ENCODE measurements around the gene METTL26.
A peak's percentile ranks its signal among the peaks of the same experiment; 100 is the strongest.

METTL26 gene

DNA sequence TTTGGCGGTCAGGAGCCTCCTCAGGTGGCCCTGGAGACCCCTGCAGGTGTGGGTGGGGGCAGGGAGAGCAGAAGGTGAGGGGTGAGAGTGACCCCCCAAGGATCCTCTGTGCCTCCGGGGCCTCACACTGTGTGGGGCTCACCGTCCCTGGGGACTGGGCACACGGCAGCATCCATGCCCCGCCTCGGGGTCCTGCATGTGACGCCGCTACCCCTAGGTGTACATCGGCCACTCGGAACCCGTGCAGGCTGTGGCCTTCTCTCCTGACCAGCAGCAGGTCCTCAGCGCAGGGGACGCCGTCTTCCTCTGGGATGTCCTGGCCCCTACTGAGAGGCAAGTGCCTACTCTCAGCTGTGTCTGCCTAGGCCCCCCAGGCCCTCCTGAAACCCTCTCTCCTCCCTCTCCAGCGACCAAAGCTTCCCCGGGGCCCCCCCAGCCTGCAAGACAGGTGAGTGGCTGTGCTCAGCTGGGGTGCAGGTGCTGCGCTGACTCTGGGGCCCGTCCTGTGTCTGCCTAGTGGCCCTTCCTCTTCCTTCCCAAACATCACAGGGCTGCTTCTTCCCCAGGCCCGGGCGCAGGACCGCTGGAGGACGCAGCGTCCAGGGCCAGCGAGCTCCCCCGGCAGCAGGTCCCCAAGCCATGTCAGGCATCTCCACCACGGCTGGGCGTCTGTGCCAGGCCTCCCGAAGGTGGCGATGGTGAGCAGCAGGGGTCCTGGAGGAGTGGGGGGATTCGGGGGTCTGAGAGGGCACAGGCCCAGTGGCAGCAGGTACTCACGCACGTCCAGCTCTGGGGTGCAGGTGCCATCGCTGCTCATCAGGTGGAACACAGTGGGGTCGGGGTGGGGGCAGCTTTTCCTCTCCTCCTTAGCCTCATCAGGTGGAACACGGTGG lies 22.8 kb upstream of the METTL26 start:
- no peak for DNase-seq

DNA sequence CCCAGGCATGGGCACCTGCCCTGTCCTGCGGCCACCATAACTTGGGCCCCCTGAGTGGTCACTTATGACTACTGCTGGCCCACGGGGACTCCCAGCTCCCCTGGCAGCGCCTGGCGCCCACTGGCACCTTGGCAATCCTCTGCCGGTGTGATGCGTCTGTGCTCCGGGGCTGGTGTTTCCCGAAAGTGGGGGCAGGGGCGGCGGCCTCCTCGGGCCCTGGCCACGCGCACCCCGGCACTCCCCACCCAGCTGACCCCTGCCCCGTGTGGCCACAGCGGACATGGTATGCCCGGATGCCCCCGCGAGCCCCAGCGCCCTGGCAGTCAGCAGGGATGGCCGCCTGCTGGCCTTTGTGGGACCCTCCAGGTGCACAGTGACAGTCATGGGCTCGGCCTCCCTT lies 21.4 kb upstream of the METTL26 start:
- no peak for DNase-seq

DNA sequence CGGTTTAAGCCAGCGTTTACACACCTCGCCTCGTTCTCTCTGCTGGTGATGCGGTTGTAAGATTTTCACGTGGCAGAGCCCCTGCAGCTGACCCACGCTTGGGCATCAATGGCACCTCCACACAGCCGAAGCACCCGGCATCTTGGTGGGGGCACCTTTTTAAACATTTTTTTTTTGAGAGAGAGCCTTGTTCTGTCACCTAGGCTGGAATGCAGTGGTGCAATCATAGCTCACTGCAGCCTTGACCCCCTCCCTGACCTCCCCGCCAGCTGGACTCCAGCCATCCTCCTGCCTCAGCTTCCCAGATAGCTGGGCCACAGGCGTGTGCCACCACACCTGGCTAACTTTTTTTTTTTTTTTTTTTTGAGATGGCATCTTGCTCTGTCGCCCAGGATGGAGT lies 17.9 kb upstream of the METTL26 start:
- no peak for DNase-seq

DNA sequence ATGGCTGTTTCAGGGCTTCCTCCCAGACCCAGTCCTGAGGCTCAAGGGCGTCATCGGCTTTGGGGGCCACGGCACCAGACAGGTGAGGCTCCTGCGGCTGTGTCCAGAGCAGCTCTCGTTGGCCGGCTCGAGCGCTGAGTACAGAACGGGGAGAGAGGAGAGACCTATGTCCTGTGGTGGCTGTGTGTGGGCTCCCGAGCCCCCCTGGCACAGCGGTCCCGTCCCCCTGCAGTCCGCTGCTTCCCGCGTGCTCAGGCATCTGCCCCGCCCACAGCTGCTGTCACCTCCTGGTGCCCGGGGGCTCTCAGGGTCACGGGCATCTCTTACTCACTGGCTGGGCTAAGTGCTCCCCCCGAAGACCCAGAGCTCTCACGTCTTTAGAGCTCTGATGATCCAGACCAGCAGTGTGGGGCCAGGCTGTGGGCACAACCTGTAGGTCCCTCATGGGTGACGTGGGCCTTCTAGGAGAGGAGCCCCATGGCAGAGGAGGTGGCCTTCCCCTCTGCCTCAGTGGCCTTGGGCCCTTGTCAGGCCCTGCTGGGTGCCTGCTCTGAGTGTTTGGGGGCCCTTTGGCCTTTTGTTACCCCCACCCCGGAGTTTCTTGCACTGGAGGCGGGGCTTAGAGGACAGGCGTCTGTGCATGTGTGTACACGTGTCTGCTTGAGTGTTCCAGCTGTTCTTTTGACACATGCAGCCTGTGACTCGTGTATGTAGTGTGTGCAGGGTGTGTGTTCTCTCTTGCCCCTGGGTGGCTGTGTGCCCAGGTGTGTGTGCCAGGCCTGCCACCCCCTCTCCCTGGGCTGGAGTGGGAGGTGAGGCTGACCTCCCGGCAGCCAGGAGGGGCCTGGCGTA lies 16.6 kb upstream of the METTL26 start:
- no peak for DNase-seq

DNA sequence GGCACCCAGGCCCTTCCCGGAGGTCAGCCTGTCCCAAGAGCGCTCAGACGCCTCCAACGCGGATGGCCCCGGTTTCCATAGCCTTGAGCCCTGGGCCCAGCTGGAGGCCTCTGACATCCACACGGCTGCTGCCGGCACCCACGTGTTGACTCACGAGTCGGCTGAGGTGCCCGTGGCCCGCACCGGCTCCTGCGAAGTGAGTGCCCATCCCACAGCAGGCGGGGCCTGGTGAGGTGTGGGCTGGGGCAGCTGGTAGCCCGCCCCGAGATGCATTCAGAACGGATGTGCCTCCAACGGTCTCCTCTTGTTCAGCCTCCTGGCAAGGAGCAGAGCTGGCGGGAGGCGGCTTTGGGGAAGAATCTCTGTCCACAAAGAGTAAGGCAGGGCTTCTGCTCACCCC lies 15.7 kb upstream of the METTL26 start:
- no peak for DNase-seq

DNA sequence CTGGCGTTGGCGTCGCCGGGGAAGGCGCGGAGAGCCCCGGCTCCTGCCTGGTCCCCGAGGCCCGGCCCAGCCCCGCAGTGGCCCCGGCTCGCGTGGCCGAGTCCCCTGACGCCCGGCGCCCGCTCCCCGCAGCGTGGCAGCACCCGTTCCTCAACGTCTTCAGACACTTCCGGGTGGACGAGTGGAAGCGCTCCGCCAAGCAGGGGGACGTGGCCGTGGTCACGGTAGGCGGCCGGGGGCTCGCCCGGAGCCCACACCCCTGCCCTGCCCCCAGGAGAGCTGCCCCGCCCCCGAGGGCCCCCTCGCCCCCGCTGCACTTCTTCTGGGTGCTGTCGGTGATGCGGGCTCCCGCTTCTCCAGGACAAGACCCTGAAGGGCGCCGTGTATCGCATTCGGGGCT lies 13.5 kb upstream of the METTL26 start:
- DNase-seq, result peak; percentile 29

DNA sequence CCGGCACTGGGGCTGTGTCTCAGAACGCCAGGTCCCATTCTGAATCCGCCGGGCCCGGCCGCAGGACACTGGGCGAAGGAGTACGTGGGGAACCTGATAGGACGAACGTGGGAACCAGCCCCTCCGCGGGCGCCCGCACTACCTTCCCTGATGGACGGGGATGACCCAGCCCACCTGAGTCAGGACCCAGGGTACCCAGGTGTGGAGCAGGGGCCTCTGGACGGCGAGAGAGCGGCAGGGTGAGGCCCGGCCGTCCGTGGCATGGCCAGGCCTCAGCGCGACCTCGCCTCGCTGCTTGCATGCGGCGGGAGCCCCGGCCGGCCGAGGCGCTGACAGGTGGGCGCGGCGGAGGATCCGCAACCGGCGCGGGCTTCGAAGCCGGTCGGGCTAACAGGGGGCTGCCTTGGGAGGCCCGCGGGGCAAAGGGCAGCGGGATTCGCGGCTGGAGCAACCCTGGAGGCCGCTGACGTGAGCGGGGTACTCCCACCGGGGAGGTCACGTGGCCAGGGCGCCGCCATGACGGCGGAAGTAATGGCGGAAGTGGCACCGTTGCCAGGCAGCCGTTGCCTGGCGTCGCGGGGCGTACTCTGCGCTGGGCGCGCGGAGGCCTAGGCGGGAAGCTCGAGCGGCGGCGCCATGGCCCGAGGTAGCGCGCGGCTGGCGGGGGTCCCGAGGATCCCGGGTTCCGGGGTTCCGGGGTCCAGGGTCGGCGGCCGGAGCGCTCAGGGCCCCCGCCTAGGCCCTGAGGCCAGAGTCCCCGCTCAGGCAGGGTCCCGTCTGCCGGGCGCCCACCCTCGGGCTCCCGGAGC lies 12.9 kb upstream of the METTL26 start, which contains the start of gene WDR90:
WDR90 (plus strand) TSS at position 585 of the 809 bp plus-strand sequence; CDS start at position 637, 52 bp downstream.
- DNase-seq, result peak; percentile 95

DNA sequence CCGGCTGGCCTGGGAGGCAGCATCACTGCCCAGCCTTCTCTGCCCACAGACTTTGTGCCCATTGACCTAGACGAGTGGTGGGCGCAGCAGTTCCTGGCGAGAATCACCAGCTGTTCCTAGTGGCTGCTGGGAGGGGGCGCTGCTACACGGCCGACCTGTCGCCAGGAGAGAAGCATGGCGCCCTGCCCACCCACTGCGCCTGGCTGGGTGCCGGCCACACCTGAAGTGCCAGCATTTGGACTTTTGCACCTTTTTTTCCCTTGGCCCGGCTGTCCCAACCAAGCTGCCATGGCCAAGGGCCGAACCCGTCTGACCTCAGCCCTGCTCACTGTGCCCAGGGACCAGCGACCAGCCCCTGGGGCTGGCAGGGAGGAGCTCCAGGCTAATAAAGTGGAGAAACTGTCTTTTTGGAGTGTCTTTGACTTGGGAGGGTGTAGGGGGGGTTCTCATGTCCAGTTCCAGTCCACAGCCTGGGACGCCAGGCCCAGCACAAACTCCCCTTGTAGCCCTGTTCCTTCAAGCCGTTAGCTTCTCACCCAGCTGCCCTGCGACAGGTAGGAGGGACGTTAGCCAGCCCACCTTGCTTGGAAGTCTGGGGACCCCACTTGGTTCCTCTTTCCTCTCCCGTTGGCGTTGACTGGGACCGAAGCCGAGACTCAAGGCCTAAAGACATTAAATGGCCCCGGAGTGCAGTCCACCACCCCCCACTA lies 12.1 kb upstream of the METTL26 start:
- DNase-seq, result peak; percentile 81

DNA sequence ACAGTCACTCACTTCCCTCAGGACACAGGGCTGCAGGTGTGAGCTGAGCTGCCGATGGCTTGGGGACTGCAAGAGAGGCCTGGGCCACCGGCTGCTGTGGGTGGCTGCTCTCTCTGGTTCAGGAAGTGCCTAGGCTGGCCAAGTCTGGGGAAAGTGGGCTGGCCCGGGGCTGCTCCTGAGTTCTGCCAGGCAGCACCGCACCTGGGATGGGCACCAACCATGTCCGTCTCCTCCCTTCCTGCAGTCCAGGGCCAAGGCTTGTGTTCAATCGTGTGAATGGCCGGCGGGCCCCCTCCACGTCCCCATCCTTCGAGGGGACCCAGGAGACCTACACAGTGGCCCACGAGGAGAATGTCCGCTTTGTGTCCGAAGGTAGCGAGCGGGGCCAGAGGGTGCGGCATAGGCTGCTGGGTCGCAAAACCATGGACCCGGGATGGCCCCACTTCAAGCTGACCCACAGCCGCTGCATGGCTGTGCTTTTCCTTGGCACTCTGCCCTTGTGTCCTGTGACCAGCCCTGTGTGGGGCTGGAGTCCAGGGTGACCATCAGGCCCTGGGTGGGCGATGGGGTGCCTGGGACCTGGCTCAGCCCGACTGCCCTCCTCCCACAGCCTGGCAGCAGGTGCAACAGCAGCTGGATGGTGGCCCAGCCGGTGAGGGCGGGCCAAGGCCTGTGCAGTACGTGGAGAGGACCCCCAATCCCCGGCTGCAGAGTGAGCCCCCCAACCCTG lies 11.2 kb upstream of the METTL26 start:
- no peak for DNase-seq

DNA sequence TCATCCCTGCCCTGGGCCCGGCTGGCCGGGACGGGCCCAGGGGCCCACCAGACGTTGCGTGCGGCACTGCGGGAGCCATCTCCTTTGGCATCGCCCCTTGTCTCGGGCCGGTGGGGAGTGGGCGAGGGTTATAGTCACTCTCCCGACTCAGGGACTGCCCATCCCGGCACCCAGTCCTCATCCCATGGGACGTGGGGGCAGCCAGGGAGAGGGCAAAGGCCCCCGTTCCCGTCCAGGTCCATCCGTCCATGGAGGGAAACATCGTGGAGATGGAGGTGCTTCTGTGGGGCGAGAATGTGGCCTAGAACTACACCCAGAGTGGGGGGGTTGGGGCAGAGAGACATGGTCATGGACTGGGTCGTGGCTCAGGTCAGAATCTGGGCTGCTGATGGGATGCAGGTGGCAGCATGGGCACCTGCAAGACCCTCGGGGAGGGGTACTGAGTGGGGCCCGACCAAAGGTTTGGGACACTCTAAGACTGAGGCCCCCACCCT lies 10.6 kb upstream of the METTL26 start:
- DNase-seq, result no peak

DNA sequence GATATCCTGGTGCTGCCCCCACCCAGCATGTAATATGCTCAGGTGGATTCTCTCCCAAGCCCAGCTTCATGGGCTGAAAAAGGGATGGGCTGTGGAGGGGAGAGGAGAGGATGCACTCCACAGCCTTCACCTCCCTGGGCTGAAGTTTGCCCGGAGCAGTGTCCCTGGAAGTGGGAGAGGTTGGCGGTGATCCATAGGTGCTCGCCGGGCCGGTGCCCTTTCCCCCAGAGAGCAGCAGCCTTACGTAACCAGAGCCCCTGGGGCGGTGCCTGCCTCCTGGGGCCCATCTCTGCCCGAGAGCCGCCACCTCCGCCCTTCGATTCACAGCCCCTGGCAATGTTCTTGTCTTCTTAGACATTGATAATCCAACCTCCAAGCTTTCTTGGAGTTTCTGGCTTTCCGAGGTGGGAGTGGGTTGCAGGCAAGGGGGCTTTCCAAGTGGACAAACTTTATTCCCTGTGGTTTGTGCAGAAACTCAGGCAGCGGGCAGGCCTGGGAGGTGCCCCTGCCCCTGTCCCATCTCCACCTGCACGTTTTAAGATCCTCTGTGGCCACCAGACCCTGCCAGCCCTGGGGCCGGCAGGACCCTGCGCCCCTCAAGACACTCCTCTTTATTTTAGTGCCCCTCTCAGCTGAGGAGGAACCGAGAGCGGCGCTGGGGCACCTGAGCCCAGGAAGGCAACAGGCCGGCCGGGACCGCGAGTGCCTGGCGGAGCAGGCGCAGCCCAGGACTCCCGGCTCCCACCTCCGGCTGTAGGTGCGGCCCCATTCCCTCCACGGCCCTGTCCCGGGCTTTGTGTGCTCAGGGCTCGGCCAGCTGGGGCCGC lies 10.0 kb upstream of the METTL26 start:
- DNase-seq, result no peak

DNA sequence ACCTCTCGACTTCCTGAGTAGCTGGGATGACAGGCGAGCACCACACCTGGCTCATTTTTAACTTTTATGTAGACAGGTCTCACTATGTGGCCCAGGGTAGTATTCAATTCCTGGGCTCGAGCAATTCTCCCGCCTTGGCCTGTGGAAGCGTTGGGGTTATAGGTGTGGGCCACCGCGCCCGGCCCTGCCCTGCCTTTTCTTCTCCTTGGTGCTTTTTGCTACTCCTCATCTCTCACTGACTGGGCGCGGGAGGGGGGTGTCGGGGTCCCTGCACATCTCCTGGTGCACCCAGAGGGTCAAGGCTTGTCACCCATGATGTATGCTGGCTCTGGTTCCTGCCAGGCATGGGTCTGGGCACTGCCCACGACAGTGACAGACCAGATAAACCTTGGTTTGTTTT lies 8.5 kb upstream of the METTL26 start:
- DNase-seq, result no peak

DNA sequence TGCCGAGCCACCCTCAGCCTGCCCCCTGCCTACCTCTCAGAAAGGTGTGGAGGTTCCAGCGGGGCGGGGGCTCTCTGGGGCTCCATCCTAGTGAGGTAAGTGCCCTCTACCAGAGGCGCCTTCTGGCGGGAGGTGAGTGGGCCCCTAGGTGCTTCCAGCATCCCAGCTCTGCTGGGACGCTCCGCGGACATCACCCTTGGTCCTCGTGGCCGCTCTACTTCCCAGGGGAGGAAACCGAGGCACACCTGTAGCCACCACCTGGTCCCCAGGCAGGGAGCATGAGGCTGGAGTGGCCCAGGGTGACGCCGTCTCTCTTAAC lies 6.9 kb upstream of the METTL26 start:
- no peak for DNase-seq

DNA sequence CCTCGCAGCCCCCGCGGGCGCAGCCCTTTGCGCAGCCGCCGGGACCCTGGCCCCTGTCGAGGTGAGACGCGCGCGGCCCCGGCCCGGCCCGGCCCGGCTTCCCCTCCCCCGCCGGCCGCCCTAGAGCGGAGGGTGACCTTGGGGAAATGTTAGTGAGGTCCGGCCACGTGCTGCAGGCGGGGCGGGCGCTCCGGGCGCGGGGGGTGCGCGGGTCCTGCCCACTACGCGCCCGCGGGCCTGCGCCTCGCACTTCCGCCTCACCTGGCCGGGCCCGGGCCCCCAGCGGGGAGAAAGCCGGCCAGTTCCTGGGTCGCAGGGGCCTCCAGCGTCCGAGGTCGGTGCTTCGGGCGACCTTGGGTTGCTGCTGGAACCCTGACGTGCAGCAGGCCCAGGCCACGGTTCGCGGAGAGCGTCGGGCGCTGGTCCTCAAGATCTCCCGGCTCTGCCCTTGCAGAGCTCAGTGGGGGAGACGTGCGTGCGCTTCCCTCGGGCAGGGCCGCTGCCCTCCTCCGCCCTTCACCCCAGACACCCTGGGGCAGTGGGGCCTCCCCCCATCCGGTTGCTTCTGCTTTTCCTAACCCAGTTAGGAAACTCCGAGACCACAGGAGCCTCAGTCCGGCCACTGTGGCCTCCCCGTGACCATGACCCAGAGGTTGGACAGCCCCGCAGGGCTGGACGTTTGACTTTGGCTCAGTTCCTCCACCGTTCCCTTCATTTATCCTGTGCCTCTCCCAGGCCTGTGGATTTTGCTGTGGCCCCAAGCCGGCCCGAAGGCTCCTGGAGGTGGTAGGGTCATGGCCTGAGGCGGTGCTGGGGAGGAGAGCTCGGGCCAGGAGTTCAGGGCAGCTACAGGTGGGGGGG lies 6.3 kb upstream of the METTL26 start:
- peak; percentile 88 for DNase-seq

DNA sequence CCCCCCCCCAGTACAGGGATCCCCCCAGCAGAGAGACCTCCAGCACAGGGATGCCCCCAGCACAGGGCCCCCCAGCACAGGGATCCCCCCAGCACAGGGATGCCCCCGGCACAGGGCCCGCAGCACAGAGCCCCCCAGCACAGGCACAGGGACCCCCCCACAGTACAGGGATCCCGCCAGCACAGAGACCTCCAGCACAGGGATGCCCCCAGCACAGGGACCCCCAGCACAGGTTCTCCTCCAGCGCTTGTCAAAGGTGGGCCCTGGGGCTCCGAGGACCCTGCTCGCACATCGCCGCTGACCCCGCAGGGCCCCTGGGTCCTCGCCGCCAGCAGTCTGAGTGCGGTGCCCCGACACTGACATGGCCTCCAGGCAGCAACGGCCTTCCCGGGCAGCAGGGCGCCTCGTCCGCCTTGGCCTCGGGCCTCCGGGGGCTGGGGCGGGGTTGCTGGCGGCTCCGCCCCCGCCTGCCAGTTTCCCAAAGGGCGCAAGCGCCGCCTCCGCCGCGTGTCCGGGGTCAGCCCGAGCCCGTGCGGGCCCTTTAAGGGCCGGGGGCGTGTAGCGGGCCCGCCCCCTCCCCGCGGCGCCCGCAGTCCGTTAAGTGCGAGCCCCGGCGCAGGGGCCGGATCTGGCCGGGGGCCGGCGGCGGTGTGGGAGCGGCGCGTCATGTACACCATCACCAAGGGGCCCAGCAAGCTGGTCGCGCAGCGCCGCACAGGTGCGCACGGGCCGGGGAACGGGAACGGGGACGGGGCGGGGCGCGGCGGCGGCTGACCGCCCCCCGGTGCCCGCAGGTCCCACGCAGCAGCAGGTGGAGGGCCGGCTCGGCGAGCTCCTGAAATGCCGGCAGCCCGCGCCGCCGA lies 5.5 kb upstream of the METTL26 start, which contains the start of gene MCRIP2:
MCRIP2 (plus strand) TSS at position 503 of the 863 bp plus-strand sequence; CDS start at position 667, 164 bp downstream.
- DNase-seq, result peak; percentile 90

DNA sequence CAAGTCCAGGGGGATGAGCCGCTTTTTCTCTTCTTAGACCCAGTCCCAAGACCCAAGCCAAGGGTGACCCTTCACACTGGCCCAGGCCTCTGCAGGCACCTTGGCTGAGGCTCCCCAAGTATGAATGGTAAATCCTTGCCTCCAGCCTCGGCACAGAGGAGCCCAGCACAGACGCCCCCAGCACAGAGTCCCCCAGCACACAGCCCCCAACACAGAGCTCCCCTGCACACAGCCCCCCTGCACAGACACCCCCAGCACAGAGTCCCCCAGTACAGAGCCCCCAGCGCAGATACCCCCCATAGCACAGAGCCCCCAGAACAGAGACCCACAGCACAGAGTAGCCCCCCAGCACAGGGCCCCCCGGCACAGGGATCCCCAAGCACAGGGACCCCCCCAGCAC lies 4.5 kb upstream of the METTL26 start:
- DNase-seq, result no peak

DNA sequence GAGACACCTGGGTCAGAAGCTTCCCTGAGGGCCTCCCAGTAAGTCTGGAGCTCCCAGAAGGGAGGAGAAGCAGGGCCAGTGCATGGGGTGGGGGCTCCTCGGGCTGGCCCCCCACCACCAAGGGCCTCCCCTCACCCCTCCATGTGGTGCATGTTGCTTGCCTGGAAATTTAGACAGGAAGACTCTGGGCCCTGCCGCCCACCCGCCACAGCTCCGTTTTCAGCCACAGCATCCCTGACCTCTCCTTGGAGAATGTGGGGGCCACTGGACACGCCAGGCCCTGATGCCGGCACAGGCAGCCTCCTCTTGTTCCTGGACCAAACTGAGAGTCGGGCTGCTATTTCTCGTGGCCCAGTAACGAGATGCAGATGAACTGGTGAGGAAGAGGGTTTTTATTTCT lies 2.7 kb upstream of the METTL26 start:
- DNase-seq, result no peak

DNA sequence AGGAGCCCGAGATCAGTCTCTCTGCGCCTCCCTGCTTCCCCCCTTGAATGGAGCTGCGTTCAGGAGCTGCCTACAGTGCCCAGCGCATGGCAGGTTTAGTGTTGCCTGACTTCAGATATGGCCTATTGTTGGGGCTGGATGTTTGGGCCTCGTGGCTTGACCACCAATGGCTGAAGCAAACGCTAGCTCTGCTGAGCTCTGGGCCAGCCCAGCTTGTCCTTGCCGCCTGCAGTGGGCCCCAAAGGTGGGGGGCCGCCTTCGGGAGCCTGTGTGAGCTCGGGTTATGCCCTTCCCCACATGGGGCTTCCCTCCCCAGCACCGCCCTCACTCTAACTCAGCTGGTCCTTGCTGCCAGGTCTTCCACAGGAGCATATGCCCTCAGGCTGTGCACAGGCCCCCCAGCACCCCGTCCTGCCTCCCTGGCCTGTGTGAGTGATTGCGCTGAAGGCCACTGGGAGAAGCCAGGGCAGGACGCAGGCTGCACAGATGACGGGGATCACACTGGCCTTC lies 2.0 kb upstream of the METTL26 start:
- DNase-seq, result no peak
